PC-9 (cell line): ENCODE results near the gene COL16A1.

ENCODE experiments used
- EZH2 ChIP-seq: fragments of 200-600 bp; sonication (generic); IDR thresholded peaks from 2 replicates; pipeline ENCODE4 v1.8.0; 2017; ENCODE audit warnings: antibody characterized with exemption, low read depth
- TF ChIP-seq, protein P1 (sequence below): fragments of 200-600 bp; sonication (generic); conservative IDR thresholded peaks from 2 replicates; pipeline ENCODE4 v1.6.1; 2017; ENCODE audit warnings: mixed run types, antibody characterized with exemption, mild to moderate bottlenecking, moderate library complexity

DNA sequence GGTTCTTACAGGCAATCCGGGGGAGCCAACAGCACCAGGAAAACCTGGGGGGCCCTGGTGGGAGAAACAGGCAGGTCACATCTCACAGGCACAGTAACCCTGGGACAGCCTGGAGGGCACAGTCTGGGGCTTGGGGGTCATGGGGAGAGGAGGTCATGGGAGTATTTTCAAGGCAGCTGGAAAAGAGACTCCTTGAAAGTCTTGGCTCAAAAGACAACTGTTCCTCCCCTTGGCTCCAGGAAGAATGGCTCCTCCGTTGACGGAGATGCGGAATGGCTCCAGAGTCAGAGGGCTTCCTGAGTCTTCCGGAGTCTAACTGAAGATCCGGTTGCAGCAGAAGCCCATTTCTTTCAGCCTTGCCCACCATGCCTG is 33.2 kb downstream of the COL16A1 start:
- TF ChIP-seq, protein P1, sequence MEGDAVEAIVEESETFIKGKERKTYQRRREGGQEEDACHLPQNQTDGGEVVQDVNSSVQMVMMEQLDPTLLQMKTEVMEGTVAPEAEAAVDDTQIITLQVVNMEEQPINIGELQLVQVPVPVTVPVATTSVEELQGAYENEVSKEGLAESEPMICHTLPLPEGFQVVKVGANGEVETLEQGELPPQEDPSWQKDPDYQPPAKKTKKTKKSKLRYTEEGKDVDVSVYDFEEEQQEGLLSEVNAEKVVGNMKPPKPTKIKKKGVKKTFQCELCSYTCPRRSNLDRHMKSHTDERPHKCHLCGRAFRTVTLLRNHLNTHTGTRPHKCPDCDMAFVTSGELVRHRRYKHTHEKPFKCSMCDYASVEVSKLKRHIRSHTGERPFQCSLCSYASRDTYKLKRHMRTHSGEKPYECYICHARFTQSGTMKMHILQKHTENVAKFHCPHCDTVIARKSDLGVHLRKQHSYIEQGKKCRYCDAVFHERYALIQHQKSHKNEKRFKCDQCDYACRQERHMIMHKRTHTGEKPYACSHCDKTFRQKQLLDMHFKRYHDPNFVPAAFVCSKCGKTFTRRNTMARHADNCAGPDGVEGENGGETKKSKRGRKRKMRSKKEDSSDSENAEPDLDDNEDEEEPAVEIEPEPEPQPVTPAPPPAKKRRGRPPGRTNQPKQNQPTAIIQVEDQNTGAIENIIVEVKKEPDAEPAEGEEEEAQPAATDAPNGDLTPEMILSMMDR = no peak; the same call in 1 of the 2 replicates
- no peak for TF ChIP-seq EZH2
